Subcutaneous adipose tissue (tissue), 4 donors: ENCODE results near the gene FRMD1. TPM values are rescaled to one million over a fixed set of nuclear protein-coding genes. Genes with fewer than 3 reads are reported as not detected.

Experiments
- total RNA-seq, 4 donors: library from RNA; depleted of rRNA; stranded (reverse); fragments of >200 nt; gene quantifications; one replicate each; pipeline ENCODE4 v1.1.0, GENCODE V29; 2016
- TF ChIP-seq, protein P1 (sequence below): fragments of 450-650 bp; IDR thresholded peaks from one replicate; pipeline ENCODE4 v1.5.1; 2016; ENCODE audit warnings: low read depth, mild to moderate bottlenecking, control low read depth, antibody characterized with exemption, moderate library complexity

FRMD1 gene
- total RNA-seq, 4 donors from 2014 or later = 1.4 to 5.5 (median 3.7) TPM

GRCh38 chr6:168097621-168098430, 18.8 kb upstream of the FRMD1 start:
- TF ChIP-seq, protein P1, sequence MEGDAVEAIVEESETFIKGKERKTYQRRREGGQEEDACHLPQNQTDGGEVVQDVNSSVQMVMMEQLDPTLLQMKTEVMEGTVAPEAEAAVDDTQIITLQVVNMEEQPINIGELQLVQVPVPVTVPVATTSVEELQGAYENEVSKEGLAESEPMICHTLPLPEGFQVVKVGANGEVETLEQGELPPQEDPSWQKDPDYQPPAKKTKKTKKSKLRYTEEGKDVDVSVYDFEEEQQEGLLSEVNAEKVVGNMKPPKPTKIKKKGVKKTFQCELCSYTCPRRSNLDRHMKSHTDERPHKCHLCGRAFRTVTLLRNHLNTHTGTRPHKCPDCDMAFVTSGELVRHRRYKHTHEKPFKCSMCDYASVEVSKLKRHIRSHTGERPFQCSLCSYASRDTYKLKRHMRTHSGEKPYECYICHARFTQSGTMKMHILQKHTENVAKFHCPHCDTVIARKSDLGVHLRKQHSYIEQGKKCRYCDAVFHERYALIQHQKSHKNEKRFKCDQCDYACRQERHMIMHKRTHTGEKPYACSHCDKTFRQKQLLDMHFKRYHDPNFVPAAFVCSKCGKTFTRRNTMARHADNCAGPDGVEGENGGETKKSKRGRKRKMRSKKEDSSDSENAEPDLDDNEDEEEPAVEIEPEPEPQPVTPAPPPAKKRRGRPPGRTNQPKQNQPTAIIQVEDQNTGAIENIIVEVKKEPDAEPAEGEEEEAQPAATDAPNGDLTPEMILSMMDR = no peak

- TF ChIP-seq, protein P1 = no peak
These were observed 18.2 kb upstream of the FRMD1 start for GRCh38 chr6:168097221-168097620.

DNA sequence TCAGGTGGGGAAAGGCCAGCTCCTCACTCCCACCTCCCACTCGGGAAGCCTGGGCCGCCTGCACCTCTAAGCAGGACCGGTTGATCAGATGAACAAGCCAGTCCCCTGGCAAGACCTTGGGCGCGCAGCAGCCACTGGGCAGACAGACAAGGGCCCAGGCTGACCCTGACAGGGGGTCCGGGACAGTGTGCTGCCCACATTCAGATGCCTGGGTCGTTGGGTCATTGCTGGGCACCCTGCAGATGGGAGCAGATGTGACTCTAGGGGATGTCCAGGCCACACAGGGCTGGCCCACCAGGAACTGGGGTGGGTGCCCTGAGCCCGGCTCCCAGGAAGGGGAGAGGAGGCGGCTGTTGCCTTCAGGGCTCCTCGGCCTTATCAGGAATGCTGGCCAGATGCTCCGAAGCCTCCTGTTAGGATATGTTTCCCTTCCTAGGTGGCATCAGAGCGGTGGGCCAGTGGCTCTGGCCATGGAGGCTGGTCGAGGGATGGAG, 17.3 kb upstream of the FRMD1 start:
- TF ChIP-seq, protein P1 = no peak

GRCh38 chr6:168095716-168096250, 16.8 kb upstream of the FRMD1 start:
- TF ChIP-seq, protein P1 = no peak

DNA sequence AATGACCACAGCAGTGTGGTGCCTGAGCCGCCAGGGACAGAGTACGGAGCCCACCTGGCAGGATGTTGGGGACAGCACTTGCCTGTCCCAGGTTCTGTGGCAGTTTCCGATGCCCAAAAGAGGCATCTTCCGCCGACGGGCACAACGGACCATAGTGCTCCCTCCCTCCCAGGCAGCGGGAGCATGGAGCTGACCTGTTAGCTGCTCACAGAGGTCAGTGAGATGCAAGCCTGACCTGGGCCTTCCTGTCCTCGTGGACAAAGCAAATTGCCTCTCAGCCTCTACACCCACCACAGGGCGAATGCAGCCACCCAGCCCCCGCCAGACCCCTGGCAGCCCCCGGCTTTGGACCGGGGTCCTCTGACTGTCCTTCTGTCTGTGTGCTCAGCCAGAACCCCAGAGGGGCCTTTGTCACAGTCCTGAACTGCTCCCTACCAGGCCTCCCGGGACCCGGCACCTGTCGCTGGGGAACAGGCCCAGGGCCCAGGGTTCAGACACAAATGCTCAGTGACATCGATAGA, 16.2 kb upstream of the FRMD1 start:
- TF ChIP-seq, protein P1 = no peak

DNA sequence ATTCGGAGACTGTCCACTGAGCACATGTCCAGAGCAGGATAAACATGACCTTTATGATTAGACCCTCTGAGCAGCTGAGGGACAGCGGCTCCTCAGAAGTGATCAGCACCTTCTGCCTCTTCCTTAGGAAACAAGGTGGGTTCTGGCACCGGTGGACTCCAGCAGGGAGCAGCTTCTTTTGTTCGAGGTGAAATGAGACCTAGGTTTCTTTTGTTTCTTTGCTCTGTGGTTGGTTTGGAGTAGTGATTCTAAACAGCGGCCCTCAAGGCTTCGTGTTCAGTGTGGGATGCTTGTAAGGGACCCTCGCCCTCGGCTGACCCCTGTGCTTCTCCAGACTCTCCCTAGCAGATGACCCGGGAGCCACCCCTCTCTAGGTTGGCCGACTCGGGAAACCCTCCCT, 14.6 kb upstream of the FRMD1 start:
- TF ChIP-seq, protein P1 = no peak

GRCh38 chr6:168093071-168093505, 14.1 kb upstream of the FRMD1 start:
- TF ChIP-seq, protein P1 = no peak
